Uterus (tissue), 4 donors: ENCODE results near the gene CD151. TPM values are rescaled to one million over a fixed set of nuclear protein-coding genes. Genes with fewer than 3 reads are reported as not detected.

Source experiments
- DNase-seq, 2 donors: peaks; one replicate each; pipeline ENCODE4 v3.0.0-alpha.2; 2019 to 2020
- H3K27ac ChIP-seq, 2 donors: fragments of 200-600 bp; sonication (generic); 1 replicate in 1 of 2; 2 replicates in 1 of 2; pipeline ENCODE4 v1.5.1; 2016 to 2018
- H3K27me3 ChIP-seq, 2 donors: fragments of 200-600 bp; sonication (generic); one replicate each; pipeline ENCODE4 v1.5.1; 2018 to 2019; ENCODE audit warnings: control low read depth in 1 of 2
- H3K36me3 ChIP-seq, 2 donors: fragments of 200-600 bp; sonication (generic); one replicate each; pipeline ENCODE4 v1.5.1; 2019; ENCODE audit warnings: control low read depth in 1 of 2
- H3K4me1 ChIP-seq, 2 donors: fragments of 200-600 bp; sonication (generic); one replicate each; pipeline ENCODE4 v1.5.1; 2018 to 2019; ENCODE audit warnings: control low read depth in 1 of 2
- H3K4me3 ChIP-seq, 2 donors: fragments of 200-600 bp; sonication (generic); 1 replicate in 1 of 2; 2 replicates in 1 of 2; pipeline ENCODE4 v1.5.1; 2018 to 2019; ENCODE audit warnings: mild to moderate bottlenecking in 1 of 2
- H3K9me3 ChIP-seq, 2 donors: fragments of 200-600 bp; sonication (generic); one replicate each; pipeline ENCODE4 v1.5.1; 2019; ENCODE audit warnings: control low read depth in 1 of 2
- CTCF ChIP-seq, 4 experiments: fragments of 200-600 bp in 2 of 4; fragments of 450-650 bp in 2 of 4; sonication (generic) in 2 of 4; IDR thresholded peaks; one replicate each; pipeline ENCODE4 v1.5.1; 2016 to 2019; ENCODE audit warnings: antibody characterized with exemption in 4 of 4, mild to moderate bottlenecking in 2 of 4, moderate library complexity in 1 of 4
- POLR2A ChIP-seq, 2 donors: fragments of 450-650 bp; IDR thresholded peaks; one replicate each; pipeline ENCODE4 v1.6.1; 2016; ENCODE audit warnings: antibody characterized with exemption in 2 of 2, mild to moderate bottlenecking in 1 of 2, moderate library complexity in 1 of 2
- intact Hi-C: fragments of 100-400 bp; cut with DNase I; formaldehyde crosslinking; loops from one replicate; pipeline ENCODE4 v1.15.1; 2023; ENCODE audit warnings: low total_unique reads
- total RNA-seq, 4 donors: library from RNA; depleted of rRNA in 3 of 4; stranded (reverse); fragments of >200 nt in 3 of 4; gene quantifications; one replicate each; pipeline versions ENCODE4 v1.1.0 to v1.2.4, GENCODE V29; 2014 to 2023
- donor health status: DM: yes; HTN: yes; CAD: no.

Gene CD151
- total RNA-seq, 4 donors from 2014 or later, result 76.8 to 382 (median 259) TPM

GRCh38 chr11:818396-819128 lies 14.2 kb upstream of the CD151 start, which contains the start of gene PNPLA2:
Gene PNPLA2, plus strand, starts transcription at chr11:818914. Its CDS starts 805 bp downstream, at chr11:819719.
- Histone ChIP-seq H3K27ac (peak within 1 kb of the TSS; percentile 85 to 98), H3K4me1 (peaks cover 0 to 21% of the 10 kb centered on the region in 2 donors), H3K4me3 (peak within 1 kb of the TSS; percentile 46 to 99), H3K9me3 (no peaks in the 10 kb centered on the region), H3K27me3 (no peaks in the 10 kb centered on the region), H3K36me3 (no peaks in the 10 kb centered on the region)
- TF ChIP-seq POLR2A (IDR thresholded peaks at IDR 0.05), result no peak
- TF ChIP-seq CTCF (IDR thresholded peaks at IDR 0.05), result no peak
- DNase-seq, result peak; percentile 61 to 68
- intact Hi-C loops, result no loop called here

- peak overlapping the region; percentile 46 to 99 for H3K4me3 ChIP-seq
- H3K27ac ChIP-seq, result peak overlapping the region; percentile 85 to 98
- H3K27me3 ChIP-seq, result no peaks in the 10 kb centered on the region
- H3K9me3 ChIP-seq, result no peaks in the 10 kb centered on the region
- peak; percentile 90 to 92 for DNase-seq
- H3K4me1 ChIP-seq, result peaks cover 0 to 21% of the 10 kb centered on the region in 2 donors
- intact Hi-C loops, result no loop called here
- TF ChIP-seq CTCF (IDR thresholded peaks at IDR 0.05) (peak in 3 of 4 experiments; percentile 17 to 29 (median 27)), POLR2A (IDR thresholded peaks at IDR 0.05) (peak; percentile 65 to 87)
- H3K36me3 ChIP-seq, result no peaks in the 10 kb centered on the region
Measured at GRCh38 chr11:819129-819931, 13.4 kb upstream of the CD151 start.

GRCh38 chr11:819943-820649 lies 12.7 kb upstream of the CD151 start:
- Histone ChIP-seq H3K27ac (peak overlapping the region; percentile 85 to 98), H3K9me3 (no peaks in the 10 kb centered on the region), H3K27me3 (no peaks in the 10 kb centered on the region), H3K4me1 (peaks cover 0 to 21% of the 10 kb centered on the region in 2 donors), H3K4me3 (peak overlapping the region; percentile 46 to 99), H3K36me3 (no peaks in the 10 kb centered on the region)
- intact Hi-C loops, result no loop called here
- DNase-seq, result peak; percentile 76 to 86
- no peak for TF ChIP-seq CTCF (IDR thresholded peaks at IDR 0.05)
- TF ChIP-seq POLR2A (IDR thresholded peaks at IDR 0.05), result peak in 1 of 2 donors; percentile 32

- H3K4me1 ChIP-seq, result peaks cover 0 to 21% of the 10 kb centered on the region in 2 donors
- peak overlapping the region; percentile 85 to 98 for H3K27ac ChIP-seq
- no peaks in the 10 kb centered on the region for H3K36me3 ChIP-seq
- no peak for DNase-seq
- intact Hi-C loops, result no loop called here
- peaks cover 0 to under 1% of the 10 kb centered on the region in 2 donors for H3K27me3 ChIP-seq
- no peaks in the 10 kb centered on the region for H3K9me3 ChIP-seq
- no peak for TF ChIP-seq POLR2A (IDR thresholded peaks at IDR 0.05)
- TF ChIP-seq CTCF (IDR thresholded peaks at IDR 0.05), result no peak
- peak overlapping the region; percentile 46 to 99 for H3K4me3 ChIP-seq
Measured at GRCh38 chr11:820655-821511, 11.9 kb upstream of the CD151 start.
